K562 (cell line): Measurements from ENCODE around the gene TBRG1. TPM values are rescaled to one million over a fixed set of nuclear protein-coding genes. Genes with fewer than 3 reads are reported as not detected.
A peak's percentile ranks its signal among the peaks of the same experiment; 100 is the strongest.

ENCODE experiments used
- ATAC-seq: fragments of 200-7000 bp; cut with Tn5 transposase; 3 replicates; pipeline ENCODE4 v1.9.1; 2020; ENCODE audit warnings: moderate library complexity
- BruUV-seq: library from RNA; stranded (reverse); fragments of 400-500 nt; replicated peaks from 2 replicates; lab custom pipeline; 2021; lab: Mats Ljungman, UMichigan
- CTCF ChIA-PET: fragments of 300-600 bp; formaldehyde crosslinking; extraction: SDS; loops from one replicate; lab custom pipeline; 2021; ENCODE audit warnings: low intra/inter-chr PET ratio; lab: Yijun Ruan, JAX
- POLR2A ChIA-PET: fragments of 300-600, 350-650 bp; sonication (Branson Sonifier 250); formaldehyde crosslinking; extraction: SDS; loops from one replicate; lab custom pipeline; 2021; ENCODE audit warnings: antibody characterized with exemption, inconsistent platforms; lab: Yijun Ruan, JAX
- DNase-seq, 4 experiments: peaks; one replicate each; pipeline versions ENCODE4 v3.0.0 to v3.0.0-alpha.2; 2011 to 2018; ENCODE audit warnings: low spot score in 3 of 4, mixed read lengths in 3 of 4; ENCODE audit errors: extremely low read depth in 1 of 4
- FAIRE-seq: peaks from 2 replicates; lab custom pipeline; 2011; peaks lifted over from hg19 to GRCh38; lab: Jason Lieb, UNC
- H2AFZ ChIP-seq: 2 replicates; pipeline ENCODE4 v1.6.0; 2011; ENCODE audit warnings: low read depth, low read length, control low read depth, inconsistent platforms
- H3K27ac ChIP-seq: fragments of 200-600 bp; 3 replicates; pipeline ENCODE4 v1.8.0; 2011; ENCODE audit warnings: low read depth, mild to moderate bottlenecking, control low read depth, inconsistent platforms, low read length, moderate library complexity, mixed read lengths; ENCODE audit errors: extremely low read depth
- H3K27me3 ChIP-seq, 2 experiments: fragments of 300-600 bp in 1 of 2; 2 replicates in 1 of 2; 3 replicates in 1 of 2; pipeline versions ENCODE4 v1.6.0 to v1.8.0; 2011; ENCODE audit warnings: inconsistent platforms in 2 of 2, low read length in 2 of 2, mild to moderate bottlenecking in 1 of 2, mixed read lengths in 1 of 2, moderate library complexity in 1 of 2; ENCODE audit not compliant: control insufficient read depth in 2 of 2, insufficient read depth in 2 of 2
- H3K36me3 ChIP-seq: fragments of 300-600 bp; 3 replicates; pipeline ENCODE4 v1.8.0; 2011; ENCODE audit warnings: mild to moderate bottlenecking, low read length, inconsistent platforms; ENCODE audit not compliant: control insufficient read depth, insufficient read depth
- H3K4me1 ChIP-seq, 2 experiments: fragments of 200-600 bp in 1 of 2; replicated peaks in 1 of 2; 2 replicates in 1 of 2; 3 replicates in 1 of 2; pipeline versions ENCODE4 v1.5.1 to v1.8.0; 2011; ENCODE audit warnings: inconsistent platforms in 2 of 2, low read length in 2 of 2, mild to moderate bottlenecking in 1 of 2, mixed read lengths in 1 of 2, moderate library complexity in 1 of 2; ENCODE audit not compliant: control insufficient read depth in 2 of 2, insufficient read depth in 2 of 2
- H3K4me2 ChIP-seq: 2 replicates; pipeline ENCODE4 v1.6.1; 2011; ENCODE audit warnings: low read length, control low read depth, inconsistent platforms, mixed read lengths; ENCODE audit not compliant: insufficient read depth
- H3K4me3 ChIP-seq: fragments of 200-600 bp; sonication (generic), shearing (Covaris generic); 2 replicates; pipeline ENCODE4 v1.5.1; 2016; ENCODE audit warnings: control low read depth, inconsistent platforms
- H3K79me2 ChIP-seq: fragments of 200-600 bp; 3 replicates; pipeline ENCODE4 v1.8.0; 2011; ENCODE audit warnings: low read length, inconsistent platforms; ENCODE audit not compliant: control insufficient read depth, insufficient read depth
- H3K9ac ChIP-seq, 2 experiments: 2 replicates each; pipeline versions ENCODE4 v1.6.0 to v1.6.1; 2011; ENCODE audit warnings: low read depth in 2 of 2, low read length in 2 of 2, control low read depth in 1 of 2, inconsistent platforms in 1 of 2, mild to moderate bottlenecking in 1 of 2, mixed read lengths in 1 of 2; ENCODE audit not compliant: insufficient read depth in 1 of 2
- H3K9me1 ChIP-seq: one replicate; pipeline ENCODE4 v1.6.0; 2011; ENCODE audit warnings: inconsistent platforms, mild to moderate bottlenecking, low read length, moderate library complexity; ENCODE audit not compliant: control insufficient read depth, insufficient read depth
- H3K9me3 ChIP-seq: replicated peaks from 2 replicates; pipeline ENCODE4 v1.5.1; 2011; ENCODE audit warnings: low read depth, low read length, inconsistent platforms; ENCODE audit not compliant: control insufficient read depth, insufficient read depth
- H4K20me1 ChIP-seq: replicated peaks from 2 replicates; pipeline ENCODE4 v1.6.1; 2011; ENCODE audit warnings: low read length, inconsistent platforms, mixed read lengths; ENCODE audit not compliant: control insufficient read depth, insufficient read depth
- ATF3 ChIP-seq, 2 experiments: fragments of 450-650 bp in 1 of 2; sonication (generic) in 1 of 2; formaldehyde crosslinking in 1 of 2; IDR thresholded peaks in 1 of 2; conservative IDR thresholded peaks in 1 of 2; 2 replicates each; pipeline versions ENCODE4 v1.6.1 to v1.8.1; 2016 to 2023; ENCODE audit warnings: mild to moderate bottlenecking in 2 of 2, moderate library complexity in 2 of 2, inconsistent platforms in 1 of 2, missing genetic modification reagents in 1 of 2
- CCAR2 ChIP-seq: fragments of 200-400 bp; formaldehyde crosslinking; IDR thresholded peaks from 2 replicates; pipeline ENCODE4 v1.6.1; 2017; ENCODE audit warnings: mild to moderate bottlenecking, low read depth, low read length
- CEBPG ChIP-seq, 3 experiments: fragments of 200-800 bp in 1 of 3; sonication (Bioruptor generic) in 1 of 3; sonication (generic) in 1 of 3; formaldehyde crosslinking in 1 of 3; IDR thresholded peaks in 2 of 3; conservative IDR thresholded peaks in 1 of 3; 2 replicates each; pipeline versions ENCODE4 v1.6.1 to v1.8.0; 2016 to 2022; ENCODE audit warnings: missing compliant biosample characterization in 2 of 3, missing genetic modification characterization in 2 of 3, mild to moderate bottlenecking in 1 of 3, missing genetic modification reagents in 1 of 3
- NRF1 ChIP-seq, 2 experiments: fragments of 450-650 bp; IDR thresholded peaks in 1 of 2; conservative IDR thresholded peaks in 1 of 2; 2 replicates each; pipeline ENCODE4 v1.6.1; 2014; ENCODE audit warnings: mild to moderate bottlenecking in 2 of 2
- PHB2 ChIP-seq: fragments of 450-650 bp; IDR thresholded peaks from 2 replicates; pipeline ENCODE4 v1.6.1; 2017; ENCODE audit warnings: low read depth
- ZBTB49 ChIP-seq: sonication (generic); formaldehyde crosslinking; IDR thresholded peaks from 2 replicates; pipeline ENCODE4 v1.8.0; 2022; ENCODE audit warnings: missing genetic modification reagents, mild to moderate bottlenecking, borderline replicate concordance
- WGBS: fragments of 100-300 bp; shearing (Covaris generic); methylation state at CpG from one replicate; pipeline ENCODE4 v1.1.6; 2016; ENCODE audit warnings: low coverage, mixed read lengths; ENCODE audit not compliant: insufficient coverage; ENCODE audit errors: missing lambda C conversion rate; 5-methylcytosine and 5-hydroxymethylcytosine counted together
- in situ Hi-C: fragments of 300-500 bp; cut with MboI; formaldehyde crosslinking; loops from 4 replicates; pipeline ENCODE4 v1.15.0; 2018; ENCODE audit warnings: inconsistent platforms, mixed read lengths
- intact Hi-C: fragments of 100-400 bp; cut with micrococcal nuclease; formaldehyde crosslinking; loops from 2 replicates; pipeline ENCODE4 v1.14.2; 2022
- polyA plus RNA-seq, 8 experiments: library from polyadenylated mRNA; depleted of rRNA in 4 of 8; stranded (reverse) in 5 of 8; unstranded in 3 of 8; fragments of >200 nt; fragmentation: Nextera tagmentation in 2 of 8; fragmentation: Illumina TruSeq in 1 of 8; extraction: Ambion mirVana in 2 of 8; extraction: Trizol in 1 of 8; gene quantifications; 2 replicates each; pipeline versions ENCODE4 v1.2.1 to v1.2.3, GENCODE V29; 2011 to 2014; ENCODE audit warnings: inconsistent platforms in 1 of 8, missing spikeins in 1 of 8
- total RNA-seq, 7 experiments: library from RNA; depleted of rRNA in 6 of 7; stranded (reverse); fragments of >200 nt in 6 of 7; fragmentation: Illumina TruSeq in 2 of 7; extraction: Trizol in 2 of 7; gene quantifications; 2 replicates each; pipeline versions ENCODE4 v1.2.1 to v1.2.3, GENCODE V29; 2011 to 2021; ENCODE audit warnings: low replicate concordance in 1 of 7

Gene TBRG1
- total and polyA plus RNA-seq, 9 of the 15 experiments (the other 6 are each of a cell fraction or from before 2014, with no cell fraction given): 8.7 to 30.0 (median 20.2) TPM

GRCh38 chr11:124672536-124673215, 50.0 kb downstream of the TBRG1 start:
- in situ Hi-C loops (loop anchor here (5.0 to 10.0 kb wide), 2 partner anchors 92 to 165 kb away; partner anchors contain the start of gene ESAM), intact Hi-C loops (no loop called here)
- Histone ChIP-seq H3K27me3 (no peaks in the 10 kb centered on the region), H3K9ac (peak overlapping the region; percentile 86 to 97), H4K20me1 (0 out of 2 replicates have a peak, but pooled peaks cover 6% of the 10 kb centered on the region), H3K79me2 (peaks cover 5% of the 10 kb centered on the region; the same call in 1 of the 3 replicates), H3K36me3 (no peaks in the 10 kb centered on the region), H3K9me3 (peaks cover 2% of the 10 kb centered on the region; the same call in 1 of the 2 replicates), H3K4me2 (peak overlapping the region; percentile 81), H3K9me1 (no peaks in the 10 kb centered on the region), H3K4me3 (peak overlapping the region; percentile 83), H3K4me1 (peaks cover 6 to 23% of the 10 kb centered on the region in 2 experiments), H2AFZ (peak overlapping the region; percentile 96), H3K27ac (peak overlapping the region; percentile 76)
- peak; percentile 28 for TF ChIP-seq ATF3 (IDR thresholded peaks at IDR 0.05)
- TF ChIP-seq ATF3 (CRISPR knock-in tag; conservative IDR thresholded peaks at IDR 0.05): no peak
- no peak for TF ChIP-seq PHB2
- no peak for TF ChIP-seq CCAR2
- TF ChIP-seq NRF1 (conservative IDR thresholded peaks at IDR 0.05 in 1 of 2, IDR thresholded peaks at IDR 0.05 in 1 of 2): 0 out of 4 replicates have a peak, but pooled peaks of 1 of the 2 experiments have one; percentile 9
- TF ChIP-seq ZBTB49 (CRISPR knock-in tag): no peak
- no peak for TF ChIP-seq CEBPG (CRISPR knock-in tag; IDR thresholded peaks at IDR 0.05)
- TF ChIP-seq CEBPG (tag; conservative IDR thresholded peaks at IDR 0.05 in 1 of 2, IDR thresholded peaks at IDR 0.05 in 1 of 2): 0 out of 4 replicates have a peak, but pooled peaks of 1 of the 2 experiments have one; percentile 11
- ChIA-PET POLR2A (interaction anchor here (0.6 to 1.2 kb wide), 5 partner anchors 9 to 767 kb away, joined by 3 to 6 read pairs (median 3); no protein-coding TSS in a partner anchor), CTCF (interaction anchor here (0.5 to 1.7 kb wide), 3 partner anchors 165 to 435 kb away, joined by 3 to 7 read pairs (median 6); no protein-coding TSS in a partner anchor)
- FAIRE-seq: no peak
- 20% methylated on average over 7 of the region's 7 CpGs for WGBS
- ATAC-seq: peak; percentile 41
- peak in 2 of 4 experiments; percentile 11 to 27 for DNase-seq
- BruUV-seq: no TSS peak
